PC-9 (cell line): Measurements from ENCODE around the gene RNF20. TPM values are rescaled to one million over a fixed set of nuclear protein-coding genes. Genes with fewer than 3 reads are reported as not detected.

Source experiments
- BruUV-seq: library from RNA; stranded (reverse); fragments of 400-500 nt; replicated peaks from 2 replicates; lab custom pipeline; 2021; lab: Mats Ljungman, UMichigan
- CTCF ChIA-PET: fragments of 300-600 bp; sonication (Branson Sonifier 250); formaldehyde crosslinking; loops from one replicate; lab custom pipeline; 2022; ENCODE audit warnings: antibody characterized with exemption; lab: Charles Lee
- POLR2A ChIA-PET: fragments of 300-600 bp; sonication (Branson Sonifier 250); formaldehyde crosslinking; loops from one replicate; lab custom pipeline; 2022; ENCODE audit warnings: antibody characterized with exemption; ENCODE audit not compliant: unreplicated experiment; lab: Charles Lee
- DNase-seq, 2 experiments: peaks; one replicate each; pipeline versions ENCODE4 v3.0.0 to v3.0.0-alpha.2; 2015 to 2022; ENCODE audit warnings: mixed read lengths in 1 of 2
- H2AFZ ChIP-seq: fragments of 200-600 bp; sonication (generic); 2 replicates; pipeline ENCODE4 v1.8.1; 2017; ENCODE audit warnings: antibody characterized with exemption
- H3F3A ChIP-seq: fragments of 200-600 bp; sonication (generic); 2 replicates; pipeline ENCODE4 v1.8.1; 2017; ENCODE audit warnings: antibody characterized with exemption, mild to moderate bottlenecking, low read depth; ENCODE audit not compliant: insufficient read depth
- H3K27ac ChIP-seq: fragments of 200-600 bp; sonication (generic); 2 replicates; pipeline ENCODE4 v1.6.1; 2016; ENCODE audit warnings: mixed run types
- H3K27me3 ChIP-seq: fragments of 200-600 bp; sonication (generic); 2 replicates; pipeline ENCODE4 v1.6.1; 2016; ENCODE audit warnings: low read depth, mixed run types; ENCODE audit not compliant: insufficient read depth
- H3K36me3 ChIP-seq: fragments of 200-600 bp; sonication (generic); 2 replicates; pipeline ENCODE4 v1.6.1; 2016; ENCODE audit warnings: low read depth, mixed run types
- H3K4me1 ChIP-seq: fragments of 200-600 bp; sonication (generic); replicated peaks from 2 replicates; pipeline ENCODE4 v1.6.1; 2016; ENCODE audit warnings: mixed run types; ENCODE audit not compliant: insufficient read depth
- H3K4me2 ChIP-seq: fragments of 200-600 bp; sonication (generic); 2 replicates; pipeline ENCODE4 v1.6.1; 2017; ENCODE audit warnings: mixed run types
- H3K4me3 ChIP-seq: fragments of 200-600 bp; sonication (generic); 2 replicates; pipeline ENCODE4 v1.6.1; 2016; ENCODE audit warnings: mixed run types
- H3K79me2 ChIP-seq: fragments of 200-600 bp; sonication (generic); 2 replicates; pipeline ENCODE4 v1.6.1; 2017; ENCODE audit warnings: low read depth, mixed run types
- H3K9me2 ChIP-seq: fragments of 200-600 bp; sonication (generic); 2 replicates; pipeline ENCODE4 v1.8.1; 2017; ENCODE audit warnings: mild to moderate bottlenecking; ENCODE audit not compliant: insufficient read depth
- H3K9me3 ChIP-seq: fragments of 200-600 bp; sonication (generic); 2 replicates; pipeline ENCODE4 v1.8.1; 2016; ENCODE audit warnings: low read depth; ENCODE audit not compliant: insufficient read depth
- H4K20me1 ChIP-seq: fragments of 200-600 bp; sonication (generic); 2 replicates; pipeline ENCODE4 v1.8.1; 2017; ENCODE audit not compliant: insufficient read depth
- CTCF ChIP-seq: fragments of 200-600 bp; sonication (generic); conservative IDR thresholded peaks from 2 replicates; pipeline ENCODE4 v1.6.1; 2017; ENCODE audit warnings: mixed run types, antibody characterized with exemption, mild to moderate bottlenecking, moderate library complexity
- EZH2 ChIP-seq: fragments of 200-600 bp; sonication (generic); IDR thresholded peaks from 2 replicates; pipeline ENCODE4 v1.8.0; 2017; ENCODE audit warnings: antibody characterized with exemption, low read depth
- intact Hi-C: fragments of 100-400 bp; cut with micrococcal nuclease; formaldehyde crosslinking; loops from one replicate; pipeline ENCODE4 v1.10.0; 2022; ENCODE audit not compliant: unreplicated experiment
- total RNA-seq: library from RNA; stranded (reverse); gene quantifications from 2 replicates; pipeline ENCODE4 v1.2.3, GENCODE V29; 2021

RNF20 gene
- total RNA-seq, 1 experiment from 2014 or later: 55.8 TPM

- H4K20me1 ChIP-seq: no peaks in the 10 kb centered on the region
- intact Hi-C loops: no loop called here
- no peaks in the 10 kb centered on the region for H3F3A ChIP-seq
- H3K4me3 ChIP-seq: no peak overlapping the region
- ChIA-PET POLR2A (interaction anchor here (0.6 kb wide), 1 partner anchor 52 kb away, joined by 3 read pairs; no protein-coding TSS in a partner anchor), CTCF (no interaction called here)
- no peaks in the 10 kb centered on the region for H3K36me3 ChIP-seq
- H3K4me2 ChIP-seq: no peak overlapping the region
- H2AFZ ChIP-seq: no peak overlapping the region
- TF ChIP-seq EZH2 (no peak), CTCF (no peak)
- H3K27me3 ChIP-seq: peaks cover 23% of the 10 kb centered on the region
- no TSS peak for BruUV-seq
- no peaks in the 10 kb centered on the region for H3K9me3 ChIP-seq
- no peak overlapping the region for H3K27ac ChIP-seq
- DNase-seq: no peak
- no peaks in the 10 kb centered on the region for H3K79me2 ChIP-seq
- H3K9me2 ChIP-seq: no peaks in the 10 kb centered on the region
- no peaks in the 10 kb centered on the region for H3K4me1 ChIP-seq
Measured at GRCh38 chr9:101590901-101591300, 57.2 kb downstream of the RNF20 start.

- ChIA-PET POLR2A (no interaction called here), CTCF (interaction anchor here (0.6 kb wide), 1 partner anchor 1162 kb away, joined by 5 read pairs; no protein-coding TSS in a partner anchor)
- Histone ChIP-seq H3K9me2 (no peaks in the 10 kb centered on the region), H3K36me3 (no peaks in the 10 kb centered on the region), H3K9me3 (no peaks in the 10 kb centered on the region), H3K27me3 (peaks cover 30% of the 10 kb centered on the region), H3K4me1 (no peaks in the 10 kb centered on the region), H3K79me2 (no peaks in the 10 kb centered on the region), H3K4me2 (no peak overlapping the region), H3F3A (no peaks in the 10 kb centered on the region), H4K20me1 (no peaks in the 10 kb centered on the region), H3K4me3 (no peak overlapping the region), H2AFZ (no peak overlapping the region), H3K27ac (no peak overlapping the region)
- TF ChIP-seq EZH2 (no peak), CTCF (no peak)
- intact Hi-C loops: no loop called here
- no peak for DNase-seq
- BruUV-seq: no TSS peak
Measured at GRCh38 chr9:101591787-101592446, 58.3 kb downstream of the RNF20 start.

- H3K27me3 ChIP-seq: peaks cover 30% of the 10 kb centered on the region
- intact Hi-C loops: no loop called here
- no peaks in the 10 kb centered on the region for H3K79me2 ChIP-seq
Measured at GRCh38 chr9:101592788-101593187, 59.1 kb downstream of the RNF20 start.

More at GRCh38 chr9:101592788-101593187, 59.1 kb downstream of the RNF20 start:
- Histone ChIP-seq H2AFZ (no peak overlapping the region), H3K4me2 (no peak overlapping the region), H4K20me1 (no peaks in the 10 kb centered on the region), H3K27ac (no peak overlapping the region), H3F3A (no peaks in the 10 kb centered on the region), H3K4me1 (no peaks in the 10 kb centered on the region), H3K9me2 (no peaks in the 10 kb centered on the region), H3K4me3 (no peak overlapping the region), H3K36me3 (no peaks in the 10 kb centered on the region), H3K9me3 (no peaks in the 10 kb centered on the region)
- no TSS peak for BruUV-seq
- TF ChIP-seq EZH2: no peak
- no peak for TF ChIP-seq CTCF
- DNase-seq: no peak
- POLR2A ChIA-PET: no interaction called here
- CTCF ChIA-PET: interaction anchor here (0.6 kb wide), 2 partner anchors 829 to 1163 kb away, joined by 4 to 5 read pairs; no protein-coding TSS in a partner anchor
